HEK293T (cell line): Measurements from ENCODE around the gene GRIN2A.

Source experiments
- ARNT ChIP-seq: fragments of 450-650 bp; IDR thresholded peaks from 2 replicates; pipeline ENCODE4 v1.6.1; 2017; ENCODE audit warnings: mild to moderate bottlenecking
- ELF4 ChIP-seq: fragments of 450-650 bp; IDR thresholded peaks from 2 replicates; pipeline ENCODE4 v1.6.1; 2017; ENCODE audit warnings: antibody characterized with exemption
- FOXK2 ChIP-seq: fragments of 450-650 bp; IDR thresholded peaks from 2 replicates; pipeline ENCODE4 v1.6.1; 2016; ENCODE audit warnings: mild to moderate bottlenecking
- FOXM1 ChIP-seq: fragments of 450-650 bp; IDR thresholded peaks from 2 replicates; pipeline ENCODE4 v1.6.1; 2017; ENCODE audit warnings: mild to moderate bottlenecking, borderline replicate concordance
- HDGF ChIP-seq: fragments of 450-650 bp; IDR thresholded peaks from 2 replicates; pipeline ENCODE4 v1.6.1; 2017; ENCODE audit warnings: antibody characterized with exemption, borderline replicate concordance
- NFRKB ChIP-seq: fragments of 450-650 bp; IDR thresholded peaks from 2 replicates; pipeline ENCODE4 v1.6.1; 2016; ENCODE audit warnings: mild to moderate bottlenecking, moderate library complexity
- SP1 ChIP-seq: fragments of 450-650 bp; IDR thresholded peaks from 2 replicates; pipeline ENCODE4 v1.6.1; 2017
- SUZ12 ChIP-seq: fragments of 450-650 bp; IDR thresholded peaks from 2 replicates; pipeline ENCODE4 v1.6.1; 2016; ENCODE audit warnings: mild to moderate bottlenecking
- TARDBP ChIP-seq: fragments of 450-650 bp; IDR thresholded peaks from 2 replicates; pipeline ENCODE4 v1.6.1; 2016
- TF ChIP-seq, protein P1 (sequence below): fragments of 450-650 bp; IDR thresholded peaks from 2 replicates; pipeline ENCODE4 v1.6.1; 2016

DNA sequence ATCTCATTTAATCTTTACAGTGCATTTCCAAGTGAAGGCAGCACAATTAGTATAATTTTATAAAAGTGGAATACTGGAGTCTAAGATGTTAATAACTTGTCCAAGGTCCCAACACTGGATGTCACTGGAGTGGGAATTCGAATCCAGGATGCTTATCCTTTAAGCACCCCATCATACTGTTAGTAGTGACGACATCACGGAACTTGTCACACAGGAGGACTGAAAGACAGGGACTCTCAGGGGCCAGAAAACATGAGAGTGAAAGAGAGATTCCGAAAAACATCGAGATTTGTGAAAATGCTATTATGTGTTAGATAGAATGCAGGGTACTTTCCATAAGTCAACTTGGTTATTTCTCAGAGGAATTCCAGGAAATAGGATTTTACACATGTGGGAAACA is 374.0 kb downstream of the GRIN2A start:
- TF ChIP-seq FOXM1 (no peak), ARNT (no peak), HDGF (no peak), SUZ12 (no peak), SP1 (no peak), TARDBP (no peak), ELF4 (no peak), NFRKB (no peak), FOXK2 (no peak)
- TF ChIP-seq, protein P1, sequence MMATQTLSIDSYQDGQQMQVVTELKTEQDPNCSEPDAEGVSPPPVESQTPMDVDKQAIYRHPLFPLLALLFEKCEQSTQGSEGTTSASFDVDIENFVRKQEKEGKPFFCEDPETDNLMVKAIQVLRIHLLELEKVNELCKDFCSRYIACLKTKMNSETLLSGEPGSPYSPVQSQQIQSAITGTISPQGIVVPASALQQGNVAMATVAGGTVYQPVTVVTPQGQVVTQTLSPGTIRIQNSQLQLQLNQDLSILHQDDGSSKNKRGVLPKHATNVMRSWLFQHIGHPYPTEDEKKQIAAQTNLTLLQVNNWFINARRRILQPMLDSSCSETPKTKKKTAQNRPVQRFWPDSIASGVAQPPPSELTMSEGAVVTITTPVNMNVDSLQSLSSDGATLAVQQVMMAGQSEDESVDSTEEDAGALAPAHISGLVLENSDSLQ, result no peak
